Activated CD8-positive, alpha-beta memory T cell treated with anti-CD3 and anti-CD28 coated beads, Interleukin-2, amount 50 U/mL, for 24 hours (primary cell): ENCODE measurements around the gene CHRNB1.

ENCODE experiments used
- DNase-seq: peaks from one replicate; pipeline ENCODE4 v3.0.0-alpha.2; 2020; ENCODE audit errors: extremely low read depth

Gene CHRNB1

GRCh38 chr17:7437950-7438614 is 6.8 kb upstream of the CHRNB1 start:
- peak; percentile 8 for DNase-seq

GRCh38 chr17:7438656-7439460 is 6.0 kb upstream of the CHRNB1 start:
- no peak for DNase-seq

- no peak for DNase-seq
Measured at GRCh38 chr17:7439462-7440112, 5.3 kb upstream of the CHRNB1 start, which contains the start of gene FGF11. Gene FGF11, plus strand, starts transcription at chr17:7439512. Its CDS starts 109 bp downstream, at chr17:7439621.

GRCh38 chr17:7440113-7440833 is 4.6 kb upstream of the CHRNB1 start:
- DNase-seq, result no peak

- no peak for DNase-seq
Measured at GRCh38 chr17:7440834-7441195, 4.0 kb upstream of the CHRNB1 start.

GRCh38 chr17:7441266-7441665 is 3.6 kb upstream of the CHRNB1 start:
- no peak for DNase-seq

- DNase-seq, result no peak
Measured at GRCh38 chr17:7442142-7442541, 2.7 kb upstream of the CHRNB1 start.

- DNase-seq, result no peak
Measured at GRCh38 chr17:7443499-7444485, 1.1 kb upstream of the CHRNB1 start.

GRCh38 chr17:7445619-7445968 is 733 bp downstream of the CHRNB1 start:
- no peak for DNase-seq

- no peak for DNase-seq
Measured at GRCh38 chr17:7448461-7448860, 3.6 kb downstream of the CHRNB1 start.

- DNase-seq, result no peak
Measured at GRCh38 chr17:7459961-7460545, 15.2 kb downstream of the CHRNB1 start.

- DNase-seq, result no peak
Measured at GRCh38 chr17:7460850-7461660, 16.2 kb downstream of the CHRNB1 start.

- DNase-seq, result no peak
Measured at GRCh38 chr17:7462474-7463371, 17.9 kb downstream of the CHRNB1 start.

- DNase-seq, result no peak
Measured at GRCh38 chr17:7463372-7463846, 18.5 kb downstream of the CHRNB1 start.

GRCh38 chr17:7464081-7464480 is 19.2 kb downstream of the CHRNB1 start:
- DNase-seq, result no peak

- no peak for DNase-seq
Measured at GRCh38 chr17:7465597-7466275, 20.9 kb downstream of the CHRNB1 start.

- DNase-seq, result no peak
Measured at GRCh38 chr17:7466318-7466638, 21.4 kb downstream of the CHRNB1 start.
